Smooth muscle cell (in vitro differentiated cells): Measurements from ENCODE around the gene FOXJ3. TPM values are rescaled to one million over a fixed set of nuclear protein-coding genes. Genes with fewer than 3 reads are reported as not detected.

ENCODE experiments used
- DNase-seq: peaks from one replicate; lab custom pipeline; 2025; ENCODE audit not compliant: unreplicated experiment; lab: John Stamatoyannopoulos, UW
- H2AFZ ChIP-seq: fragments of 200-600 bp; sonication (generic); 2 replicates; pipeline ENCODE4 v1.6.0; 2016; ENCODE audit warnings: antibody characterized with exemption, low read depth, mild to moderate bottlenecking
- H3F3A ChIP-seq: fragments of 200-600 bp; sonication (generic); 2 replicates; pipeline ENCODE4 v1.6.0; 2017; ENCODE audit warnings: antibody characterized with exemption, low read depth
- H3K27ac ChIP-seq: fragments of 200-600 bp; sonication (generic); 2 replicates; pipeline ENCODE4 v1.5.1; 2016; ENCODE audit warnings: low read depth, mild to moderate bottlenecking
- H3K27me3 ChIP-seq: fragments of 200-600 bp; sonication (generic); 2 replicates; pipeline ENCODE4 v1.6.1; 2016; ENCODE audit warnings: low read depth, mild to moderate bottlenecking
- H3K36me3 ChIP-seq: fragments of 200-600 bp; sonication (generic); 2 replicates; pipeline ENCODE4 v1.5.1; 2016; ENCODE audit warnings: low read depth
- H3K4me1 ChIP-seq: fragments of 200-600 bp; sonication (generic); 2 replicates; pipeline ENCODE4 v1.5.1; 2016; ENCODE audit warnings: low read depth
- H3K4me2 ChIP-seq: fragments of 200-600 bp; sonication (generic); 2 replicates; pipeline ENCODE4 v1.6.0; 2016; ENCODE audit warnings: mild to moderate bottlenecking
- H3K4me3 ChIP-seq: fragments of 200-600 bp; sonication (generic); 2 replicates; pipeline ENCODE4 v1.5.1; 2016; ENCODE audit warnings: mild to moderate bottlenecking
- H3K79me2 ChIP-seq: fragments of 200-600 bp; sonication (generic); 2 replicates; pipeline ENCODE4 v1.6.0; 2016; ENCODE audit warnings: low read depth, mild to moderate bottlenecking
- H3K9ac ChIP-seq: fragments of 200-600 bp; sonication (generic); 2 replicates; pipeline ENCODE4 v1.6.0; 2016; ENCODE audit warnings: low read depth
- H3K9me3 ChIP-seq: fragments of 200-600 bp; sonication (generic); replicated peaks from 2 replicates; pipeline ENCODE4 v1.5.1; 2016; ENCODE audit warnings: low read depth
- H4K20me1 ChIP-seq: fragments of 200-600 bp; sonication (generic); 2 replicates; pipeline ENCODE4 v1.6.0; 2016; ENCODE audit warnings: low read depth
- WGBS: methylation state at CpG from one replicate; pipeline ENCODE4 v1.1.7; 2016; ENCODE audit warnings: low lambda C conversion rate; 5-methylcytosine and 5-hydroxymethylcytosine counted together
- polyA plus RNA-seq: library from polyadenylated mRNA; unstranded; fragments of >200 nt; fragmentation: Nextera tagmentation; extraction: Ambion mirVana; gene quantifications from 2 replicates; pipeline ENCODE4 v1.2.1, GENCODE V29; 2016
- total RNA-seq: library from RNA; depleted of rRNA; stranded (reverse); fragments of >200 nt; gene quantifications from 2 replicates; pipeline ENCODE4 v1.2.3, GENCODE V29; 2014
- TF ChIP-seq, protein P1 (sequence below): fragments of 200-600 bp; sonication (generic); IDR thresholded peaks from 2 replicates; pipeline ENCODE4 v1.5.1; 2017; ENCODE audit warnings: borderline replicate concordance, mild to moderate bottlenecking, antibody characterized with exemption; ENCODE audit not compliant: insufficient read depth, poor library complexity, severe bottlenecking

Gene FOXJ3
- total and polyA plus RNA-seq, 2 experiments from 2014 or later = 19.3 to 40.9 TPM

DNA sequence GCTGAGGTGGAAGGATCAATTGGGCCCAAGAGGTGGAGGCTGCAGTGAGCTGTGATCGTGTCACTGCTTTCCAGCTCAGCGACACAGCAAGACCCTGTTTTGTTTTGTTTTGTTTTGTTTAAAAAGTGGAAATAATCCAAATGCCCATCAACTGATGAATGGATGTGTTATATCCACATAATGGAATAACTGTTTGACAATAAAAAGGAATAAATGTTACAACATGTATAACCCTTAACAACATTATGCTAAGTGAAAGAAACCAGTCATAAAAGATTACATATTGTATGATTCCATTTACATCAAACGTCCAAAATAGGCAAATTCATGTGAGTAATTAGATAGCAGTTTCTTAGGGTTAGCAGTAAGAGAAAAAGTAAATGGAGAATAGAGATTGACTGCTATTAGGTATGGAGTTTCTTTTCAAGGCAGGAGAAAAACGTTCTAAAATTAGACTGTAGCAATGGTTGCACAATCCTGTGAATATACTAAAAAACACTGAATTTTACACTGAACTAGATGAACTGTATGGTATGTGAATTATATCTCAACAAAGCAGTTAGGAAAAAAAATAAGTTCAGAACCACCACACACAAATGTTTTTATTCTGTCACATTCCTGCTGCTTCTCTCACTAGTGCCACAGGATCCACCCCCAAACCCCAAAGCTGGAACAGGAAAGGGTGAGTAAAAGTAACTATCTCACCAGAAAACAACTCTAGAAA, 15.7 kb downstream of the FOXJ3 start:
- WGBS = 74% methylated on average over 4 of the region's 4 CpGs
- no peak for DNase-seq
- H3K79me2 ChIP-seq = peaks cover 99% of the 10 kb centered on the region
- TF ChIP-seq, protein P1, sequence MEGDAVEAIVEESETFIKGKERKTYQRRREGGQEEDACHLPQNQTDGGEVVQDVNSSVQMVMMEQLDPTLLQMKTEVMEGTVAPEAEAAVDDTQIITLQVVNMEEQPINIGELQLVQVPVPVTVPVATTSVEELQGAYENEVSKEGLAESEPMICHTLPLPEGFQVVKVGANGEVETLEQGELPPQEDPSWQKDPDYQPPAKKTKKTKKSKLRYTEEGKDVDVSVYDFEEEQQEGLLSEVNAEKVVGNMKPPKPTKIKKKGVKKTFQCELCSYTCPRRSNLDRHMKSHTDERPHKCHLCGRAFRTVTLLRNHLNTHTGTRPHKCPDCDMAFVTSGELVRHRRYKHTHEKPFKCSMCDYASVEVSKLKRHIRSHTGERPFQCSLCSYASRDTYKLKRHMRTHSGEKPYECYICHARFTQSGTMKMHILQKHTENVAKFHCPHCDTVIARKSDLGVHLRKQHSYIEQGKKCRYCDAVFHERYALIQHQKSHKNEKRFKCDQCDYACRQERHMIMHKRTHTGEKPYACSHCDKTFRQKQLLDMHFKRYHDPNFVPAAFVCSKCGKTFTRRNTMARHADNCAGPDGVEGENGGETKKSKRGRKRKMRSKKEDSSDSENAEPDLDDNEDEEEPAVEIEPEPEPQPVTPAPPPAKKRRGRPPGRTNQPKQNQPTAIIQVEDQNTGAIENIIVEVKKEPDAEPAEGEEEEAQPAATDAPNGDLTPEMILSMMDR = no peak
- peaks cover 19% of the 10 kb centered on the region for H3K4me1 ChIP-seq
- H3K4me3 ChIP-seq = no peak overlapping the region
- H3K27me3 ChIP-seq = no peaks in the 10 kb centered on the region
- no peak overlapping the region for H2AFZ ChIP-seq
- peaks cover 6% of the 10 kb centered on the region for H3F3A ChIP-seq
- no peaks in the 10 kb centered on the region for H3K36me3 ChIP-seq
- H3K9ac ChIP-seq = no peak overlapping the region
- peak overlapping the region; percentile 63 for H3K4me2 ChIP-seq
- peaks cover 96% of the 10 kb centered on the region for H4K20me1 ChIP-seq
- peak overlapping the region; percentile 39 for H3K27ac ChIP-seq
- H3K9me3 ChIP-seq = no peaks in the 10 kb centered on the region

DNA sequence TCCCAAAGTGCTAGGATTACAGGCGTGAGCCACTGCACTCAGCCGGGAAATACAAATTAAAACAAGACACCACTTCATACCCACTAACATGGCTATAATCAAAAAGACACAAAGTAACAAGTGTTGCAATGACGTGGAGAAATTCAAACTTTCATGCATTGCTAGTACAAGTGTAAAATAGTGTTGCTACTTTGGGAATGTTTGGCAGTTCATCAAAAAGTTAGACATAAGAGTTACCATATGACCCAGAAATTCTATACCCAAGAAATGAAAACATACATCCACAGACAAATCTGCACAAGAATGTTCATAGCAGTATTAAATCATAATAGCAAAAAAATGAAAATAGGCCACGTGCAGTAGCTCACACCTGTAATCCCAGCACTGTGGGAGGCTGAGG, 16.4 kb downstream of the FOXJ3 start:
- Histone ChIP-seq H3K36me3 (no peaks in the 10 kb centered on the region), H3K79me2 (peaks cover 100% of the 10 kb centered on the region), H3K9ac (no peak overlapping the region), H3K27ac (peak overlapping the region; percentile 39), H3K9me3 (no peaks in the 10 kb centered on the region), H3F3A (peaks cover 6% of the 10 kb centered on the region), H3K27me3 (no peaks in the 10 kb centered on the region), H4K20me1 (peaks cover 100% of the 10 kb centered on the region), H3K4me2 (no peak overlapping the region), H3K4me1 (peaks cover 19% of the 10 kb centered on the region), H3K4me3 (no peak overlapping the region), H2AFZ (no peak overlapping the region)
- DNase-seq = no peak
- TF ChIP-seq, protein P1 = no peak
- WGBS = 96% methylated on average over 4 of the region's 4 CpGs

DNA sequence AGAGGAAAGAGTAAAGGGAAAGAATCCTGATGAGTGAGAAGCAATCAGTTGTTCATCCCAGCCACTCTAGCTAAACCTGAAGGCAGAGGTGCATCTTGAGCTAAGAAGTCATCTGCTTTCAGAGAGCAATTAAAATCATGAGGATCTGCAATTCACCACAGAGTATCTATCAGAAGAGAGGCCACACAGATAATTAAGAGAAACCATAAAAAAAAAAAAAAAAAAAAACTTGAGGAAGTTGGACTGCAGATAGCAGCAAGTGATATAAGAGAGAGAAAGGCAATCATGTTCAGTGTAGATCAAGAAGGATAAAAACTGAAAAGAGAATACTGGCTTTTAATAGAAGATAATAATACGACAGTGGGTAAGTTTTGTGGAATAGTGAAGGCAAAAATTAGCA, 17.7 kb downstream of the FOXJ3 start:
- no peak overlapping the region for H3K4me3 ChIP-seq
- no peaks in the 10 kb centered on the region for H3K9me3 ChIP-seq
- peaks cover 100% of the 10 kb centered on the region for H3K79me2 ChIP-seq
- 94% methylated on average over 1 of the region's 1 CpG for WGBS
- peaks cover 15% of the 10 kb centered on the region for H3K4me1 ChIP-seq
- peaks cover 100% of the 10 kb centered on the region for H4K20me1 ChIP-seq
- no peak for DNase-seq
- TF ChIP-seq, protein P1 = no peak
- peaks cover 6% of the 10 kb centered on the region for H3F3A ChIP-seq
- no peak overlapping the region for H3K4me2 ChIP-seq
- no peak overlapping the region for H3K27ac ChIP-seq
- no peaks in the 10 kb centered on the region for H3K27me3 ChIP-seq
- H2AFZ ChIP-seq = no peak overlapping the region
- H3K36me3 ChIP-seq = no peaks in the 10 kb centered on the region
- H3K9ac ChIP-seq = no peak overlapping the region

DNA sequence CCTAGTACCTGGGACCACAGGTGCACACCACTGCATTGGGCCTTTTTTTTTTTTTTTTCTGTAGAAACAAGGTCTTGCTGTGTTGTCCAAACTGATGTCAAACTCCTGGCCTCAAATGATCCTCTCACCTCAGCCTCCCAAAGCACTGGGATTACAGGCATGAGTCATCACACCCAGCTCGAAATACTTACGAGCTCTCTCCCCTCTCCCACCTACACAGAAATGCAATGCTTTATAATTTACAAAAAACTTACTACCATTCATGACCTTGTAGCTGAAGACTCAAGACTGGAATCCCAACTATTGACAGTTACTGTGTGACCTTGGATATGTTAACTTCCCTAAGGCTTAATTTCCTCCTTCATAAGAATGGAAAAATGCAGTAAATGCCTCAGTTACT, 18.7 kb downstream of the FOXJ3 start:
- Histone ChIP-seq H4K20me1 (peaks cover 100% of the 10 kb centered on the region), H3K36me3 (no peaks in the 10 kb centered on the region), H2AFZ (no peak overlapping the region), H3K27me3 (no peaks in the 10 kb centered on the region), H3K79me2 (peaks cover 100% of the 10 kb centered on the region), H3K27ac (no peak overlapping the region), H3K9ac (no peak overlapping the region), H3F3A (peaks cover 6% of the 10 kb centered on the region), H3K4me1 (peaks cover 15% of the 10 kb centered on the region), H3K9me3 (no peaks in the 10 kb centered on the region), H3K4me3 (no peak overlapping the region), H3K4me2 (no peak overlapping the region)
- TF ChIP-seq, protein P1 = no peak
- WGBS = 11% methylated on average over 2 of the region's 2 CpGs
- no peak for DNase-seq
